CD4-positive, alpha-beta T cell treated with Interleukin-21 for 1 hour (primary cell): ENCODE results near the gene ELP1.
"Not testable (repeated sequence)": the region's sequence is repeated elsewhere in the genome, so short reads cannot be mapped to it uniquely, and the experiment has no call there.

Experiments used
- DNase-seq: peaks from one replicate; pipeline ENCODE4 v3.0.0-alpha.2; 2020

Gene ELP1

GRCh38 chr9:108852079-108852478 is 81.8 kb downstream of the ELP1 start:
- DNase-seq: no peak

DNA sequence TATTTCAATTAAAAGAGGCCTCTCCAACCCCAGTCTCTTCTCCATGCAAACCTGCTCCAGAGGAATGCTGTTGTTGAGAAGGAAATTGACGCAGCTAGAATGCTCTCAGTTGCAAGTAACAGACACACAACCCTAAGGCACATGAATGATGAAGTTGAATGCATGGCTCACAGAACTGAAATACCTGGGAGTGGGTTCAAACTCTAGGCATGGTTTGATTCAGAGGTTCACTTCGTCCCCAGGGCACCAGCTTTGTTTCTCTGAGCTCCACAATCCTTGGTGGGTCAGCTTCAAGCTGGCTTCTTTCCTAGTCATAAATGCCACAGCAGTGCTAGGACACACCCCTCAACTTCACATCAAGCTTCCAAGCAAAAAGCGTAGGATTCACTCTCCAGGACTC is 82.8 kb downstream of the ELP1 start:
- DNase-seq: no peak

DNA sequence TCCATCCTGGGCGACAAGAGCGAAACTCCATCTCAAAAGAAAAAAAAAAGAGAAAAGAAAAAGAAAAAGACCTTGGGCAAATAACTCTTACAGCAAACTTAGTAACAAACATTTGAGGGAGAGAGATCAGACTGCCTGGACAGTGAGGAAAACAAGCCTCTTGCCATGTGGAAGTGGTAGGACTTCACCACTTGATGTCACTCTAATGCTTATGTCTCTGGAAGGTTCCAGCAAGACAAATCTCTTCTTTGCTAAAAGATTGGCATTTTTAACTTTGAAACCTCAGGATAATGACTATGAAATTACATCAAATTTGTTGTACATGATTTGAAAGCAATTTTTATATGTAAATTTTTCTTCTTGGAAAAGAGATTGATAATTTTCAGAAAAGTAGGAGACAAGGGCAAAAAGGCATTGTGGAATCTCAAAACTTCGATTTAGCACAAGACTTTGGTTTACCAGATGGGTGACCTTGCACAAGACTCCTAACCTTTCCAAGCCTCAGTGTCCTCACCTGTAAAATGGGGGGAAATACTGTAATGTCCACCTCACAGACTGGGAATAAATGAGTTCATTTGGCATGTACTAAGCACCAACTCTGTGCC is 83.5 kb downstream of the ELP1 start:
- DNase-seq: no peak

- not testable (repeated sequence) for DNase-seq
Observed at GRCh38 chr9:108848296-108848695, 85.6 kb downstream of the ELP1 start.

- no peak for DNase-seq
Observed at GRCh38 chr9:108845947-108846346, 88.0 kb downstream of the ELP1 start.

- DNase-seq: no peak
Observed at GRCh38 chr9:108845507-108845906, 88.4 kb downstream of the ELP1 start.

DNA sequence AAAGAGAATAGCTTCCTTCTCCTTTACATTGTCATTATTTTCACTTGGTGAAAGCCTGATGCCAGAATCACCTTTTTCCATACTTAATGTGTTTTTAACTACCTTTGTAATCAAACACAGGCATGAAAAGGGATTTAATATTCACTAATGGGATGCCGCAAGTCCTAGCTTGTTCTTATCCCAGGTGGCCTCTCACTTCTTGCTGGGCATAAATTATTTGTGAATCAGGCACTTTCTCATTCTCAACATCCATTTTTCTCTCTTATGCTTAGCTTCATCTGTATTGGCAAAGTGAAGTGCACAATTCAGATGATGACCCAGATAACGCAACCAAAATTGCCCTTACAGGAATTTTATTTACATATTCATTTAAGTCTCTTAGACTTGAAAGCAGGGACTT is 89.1 kb downstream of the ELP1 start:
- no peak for DNase-seq

- no peak for DNase-seq
Observed at GRCh38 chr9:108844391-108844790, 89.5 kb downstream of the ELP1 start.

DNA sequence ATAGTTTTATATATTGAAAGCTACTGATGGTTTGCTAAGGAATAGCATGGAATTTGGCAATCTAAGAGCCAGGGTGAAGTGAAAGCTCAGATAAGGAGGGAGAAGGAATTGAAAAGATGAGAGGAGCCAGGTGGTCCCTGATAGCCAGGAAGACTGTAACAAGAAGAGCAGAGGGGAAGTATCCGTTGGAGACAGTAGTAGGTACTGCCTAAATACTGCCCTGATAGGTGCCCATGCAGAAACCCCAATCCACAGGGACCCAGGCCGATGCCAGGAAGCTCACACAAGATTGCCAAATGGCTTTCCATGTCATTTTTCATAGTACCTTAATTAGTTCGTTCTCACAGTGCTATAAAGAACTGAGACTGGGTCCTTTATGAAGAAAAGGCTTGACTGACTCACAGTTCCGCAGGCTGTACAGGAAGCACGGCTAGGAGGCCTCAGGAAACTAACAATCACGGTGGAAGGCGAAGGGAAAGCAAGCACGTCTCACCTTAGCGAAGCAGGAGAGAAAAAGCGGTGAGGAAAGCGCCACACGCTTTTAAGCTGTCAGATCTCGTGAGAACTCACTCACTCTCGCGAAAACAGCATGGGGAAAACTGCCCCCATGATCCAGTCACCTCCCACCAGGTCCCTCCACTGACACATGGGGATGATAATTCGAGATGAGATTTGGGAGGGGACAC is 91.2 kb downstream of the ELP1 start:
- DNase-seq: peak; percentile 1

DNA sequence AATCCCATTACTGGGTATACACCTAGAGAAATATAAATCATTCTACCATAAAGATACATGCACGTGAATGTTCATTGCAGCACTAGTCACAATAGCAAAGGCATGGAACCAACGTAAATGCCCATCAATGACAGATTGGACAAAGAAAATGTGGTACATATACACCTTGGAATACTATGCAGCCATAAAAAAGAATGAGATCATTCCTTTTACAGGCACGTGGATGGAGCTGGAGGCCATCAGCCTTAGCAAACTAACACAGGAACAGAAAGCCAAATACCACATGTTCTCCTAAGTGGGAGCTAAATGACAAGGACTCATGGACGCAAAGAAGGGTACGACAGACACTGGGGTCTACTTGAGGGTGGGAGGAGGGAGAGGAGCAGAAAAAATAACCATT is 94.4 kb downstream of the ELP1 start:
- DNase-seq: not testable (repeated sequence)

GRCh38 chr9:108838017-108838416 is 95.9 kb downstream of the ELP1 start:
- no peak for DNase-seq

DNA sequence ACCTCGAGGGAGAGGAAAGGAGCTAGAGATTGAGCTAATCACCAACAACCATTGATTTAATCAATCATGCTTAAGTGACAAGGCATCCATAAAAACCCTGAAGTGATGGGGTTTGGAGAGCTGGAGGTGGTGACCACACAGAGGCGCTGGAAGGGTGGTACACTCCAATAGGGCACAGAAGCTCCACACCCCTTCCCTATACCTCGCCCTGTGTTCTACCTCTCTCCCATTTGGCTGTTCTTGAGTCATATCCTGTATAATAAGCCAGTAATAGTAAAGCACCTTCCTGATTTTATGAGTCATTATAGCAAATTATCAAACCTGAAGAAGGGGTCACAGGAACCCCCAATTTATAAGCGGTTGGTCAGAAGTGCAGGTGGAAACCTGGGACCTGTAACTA is 96.4 kb downstream of the ELP1 start:
- DNase-seq: no peak

DNA sequence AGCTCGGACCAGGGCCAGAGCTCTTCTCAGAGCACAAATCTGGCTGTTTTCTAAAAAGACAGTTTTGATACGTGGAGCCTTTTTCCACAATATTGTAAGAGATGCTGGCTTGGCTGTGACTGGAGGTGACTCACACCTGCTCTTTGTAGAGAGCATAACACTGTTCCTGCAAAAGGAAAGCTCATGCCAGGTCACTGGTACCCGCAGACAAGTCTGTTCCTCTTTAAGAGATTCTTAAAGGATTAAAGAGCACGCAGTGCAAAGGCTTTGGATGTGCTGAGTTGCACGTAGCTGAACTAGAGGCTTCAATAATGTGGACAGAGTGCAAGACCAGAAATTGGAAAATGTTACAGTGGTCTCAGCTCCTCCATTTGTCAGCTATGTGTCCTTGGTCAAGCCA is 97.1 kb downstream of the ELP1 start:
- no peak for DNase-seq

DNA sequence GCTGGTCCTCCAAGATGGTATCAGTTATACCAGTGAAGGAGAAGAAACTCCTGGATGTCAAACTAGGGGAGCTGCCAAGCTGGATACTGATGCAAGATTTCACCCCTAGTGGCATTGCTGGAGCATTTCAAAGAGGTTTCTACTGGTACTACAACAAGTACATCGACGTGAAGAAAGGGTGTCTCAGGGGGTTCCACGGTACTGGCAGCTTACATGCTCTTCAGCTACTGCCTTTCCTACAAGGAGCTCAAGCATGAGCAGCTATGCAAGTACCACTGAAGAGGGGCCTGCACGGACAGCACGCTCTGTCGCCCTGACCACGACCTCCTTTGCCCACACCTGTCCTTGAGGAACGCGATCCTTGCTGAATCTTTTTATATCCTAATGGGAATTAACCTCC is 97.6 kb downstream of the ELP1 start:
- DNase-seq: no peak

GRCh38 chr9:108835831-108836230 is 98.1 kb downstream of the ELP1 start:
- DNase-seq: no peak

- DNase-seq: no peak
Observed at GRCh38 chr9:108834959-108835665, 98.8 kb downstream of the ELP1 start.

DNA sequence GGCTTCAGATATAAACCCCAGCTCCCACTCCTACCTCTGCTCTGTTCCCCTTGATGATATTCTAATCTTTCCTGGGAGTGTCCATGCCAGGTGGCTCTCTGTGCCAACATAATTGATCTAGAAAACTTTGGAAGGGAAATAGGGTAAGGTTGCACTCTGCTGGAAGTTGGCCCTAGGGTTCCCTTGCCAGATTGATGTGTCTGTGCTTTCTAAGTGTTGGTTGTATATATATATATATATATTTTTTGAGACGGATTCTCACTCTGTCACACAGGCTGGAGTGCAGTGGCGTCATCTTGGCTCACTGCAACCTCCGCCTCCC is 101.8 kb downstream of the ELP1 start:
- no peak for DNase-seq

DNA sequence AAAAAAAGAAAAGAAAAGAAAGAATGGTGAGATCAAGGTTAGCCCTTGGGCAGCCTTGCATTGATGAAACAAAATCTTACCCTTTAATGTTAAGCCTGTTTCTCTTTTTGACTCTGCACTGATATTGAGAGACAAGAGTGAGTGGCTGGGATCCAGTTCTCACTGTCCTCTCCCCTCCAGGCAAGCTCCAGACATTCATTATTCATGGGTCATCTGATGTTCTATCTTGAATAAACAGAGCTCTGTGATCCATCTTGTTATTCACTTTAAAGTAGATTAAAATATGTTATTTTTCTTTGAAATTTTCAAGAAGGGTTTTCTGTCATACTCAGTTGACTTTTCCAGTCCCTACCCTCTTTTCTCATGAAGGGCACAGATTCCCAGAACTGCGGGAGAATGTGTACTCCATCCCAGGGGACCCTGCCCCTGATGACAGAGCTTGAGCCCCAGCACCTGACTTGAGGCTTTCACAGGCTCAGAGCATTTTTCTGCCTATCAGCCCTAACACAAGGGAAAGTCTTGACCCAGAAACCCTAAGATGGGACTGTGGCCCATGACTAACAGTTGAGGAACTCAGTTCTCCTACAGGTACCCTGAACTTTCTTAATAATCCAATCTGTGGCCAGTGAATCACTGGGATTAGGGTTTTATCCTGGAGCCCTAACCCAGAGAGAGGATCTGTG is 102.3 kb downstream of the ELP1 start:
- no peak for DNase-seq

GRCh38 chr9:108830272-108830671 is 103.7 kb downstream of the ELP1 start:
- DNase-seq: no peak

- no peak for DNase-seq
Observed at GRCh38 chr9:108823829-108824228, 110.1 kb downstream of the ELP1 start.
